Limb (tissue), 2 donors: ENCODE measurements around the gene MMP7.

ENCODE experiments used
- DNase-seq, 2 donors: peaks; one replicate each; pipeline ENCODE4 v3.0.0-alpha.2; 2016; ENCODE audit errors: extremely low spot score in 2 of 2

The MMP7 gene, protein sequence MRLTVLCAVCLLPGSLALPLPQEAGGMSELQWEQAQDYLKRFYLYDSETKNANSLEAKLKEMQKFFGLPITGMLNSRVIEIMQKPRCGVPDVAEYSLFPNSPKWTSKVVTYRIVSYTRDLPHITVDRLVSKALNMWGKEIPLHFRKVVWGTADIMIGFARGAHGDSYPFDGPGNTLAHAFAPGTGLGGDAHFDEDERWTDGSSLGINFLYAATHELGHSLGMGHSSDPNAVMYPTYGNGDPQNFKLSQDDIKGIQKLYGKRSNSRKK

DNA sequence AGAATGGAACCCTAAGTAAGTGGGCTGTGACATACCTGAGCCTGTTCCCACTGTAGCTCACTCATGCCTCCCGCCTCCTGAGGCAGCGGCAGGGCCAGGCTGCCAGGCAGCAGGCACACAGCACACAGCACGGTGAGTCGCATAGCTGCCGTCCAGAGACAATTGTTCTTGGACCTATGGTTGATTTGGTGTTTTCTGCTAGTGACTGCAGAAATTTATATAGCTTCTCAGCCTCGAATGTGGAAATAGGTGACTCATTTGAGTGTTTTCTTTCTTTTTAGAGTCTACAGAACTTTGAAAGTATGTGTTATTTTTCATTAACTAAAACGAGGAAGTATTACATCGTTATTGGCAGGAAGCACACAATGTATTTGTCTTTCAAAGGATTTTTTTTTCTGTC lies at the start of gene MMP7:
TSS of gene MMP7 (minus strand) at position 190 of the 400 bp plus-strand sequence. CDS start at position 143, 47 bp downstream.
- DNase-seq, result no peak

DNA sequence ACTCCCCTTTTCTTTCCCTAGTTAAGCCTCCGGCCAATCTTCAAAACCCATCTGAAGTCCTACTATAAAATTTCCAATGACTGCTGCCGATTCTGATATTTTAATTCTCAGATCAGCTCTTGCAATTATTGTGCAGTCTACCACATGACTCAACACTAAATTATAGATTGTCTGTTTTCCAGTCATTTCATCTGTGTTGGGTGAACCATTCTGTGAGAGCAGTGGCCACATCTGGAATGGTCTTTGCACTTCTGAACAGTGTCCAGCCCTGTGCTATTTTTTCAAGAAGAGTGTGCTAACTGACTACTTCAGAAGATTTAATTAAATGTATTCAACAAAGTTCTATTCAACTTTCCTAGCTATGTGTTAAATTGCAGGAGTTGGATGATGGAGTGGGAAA lies 47.2 kb upstream of the MMP7 start:
- DNase-seq, result no peak

DNA sequence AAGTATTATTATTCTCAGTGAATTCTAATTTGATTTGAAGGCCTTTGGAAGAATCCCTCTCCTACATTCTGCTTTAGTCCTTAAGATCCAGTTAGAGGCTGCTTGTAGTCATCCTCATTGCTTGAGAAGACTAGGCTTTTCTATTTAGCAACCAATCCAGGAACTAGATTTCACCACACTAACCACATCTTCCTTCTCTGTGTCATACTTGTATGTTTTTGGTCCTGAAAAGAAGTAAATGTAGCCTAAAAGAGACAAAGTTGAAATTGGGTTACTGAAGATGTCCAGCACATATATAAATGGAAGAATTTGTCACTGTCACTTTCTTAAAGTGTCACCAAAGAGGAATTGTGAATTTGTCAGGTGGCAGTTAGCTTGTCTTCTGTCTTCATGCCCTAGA lies 46.6 kb upstream of the MMP7 start:
- DNase-seq, result no peak

DNA sequence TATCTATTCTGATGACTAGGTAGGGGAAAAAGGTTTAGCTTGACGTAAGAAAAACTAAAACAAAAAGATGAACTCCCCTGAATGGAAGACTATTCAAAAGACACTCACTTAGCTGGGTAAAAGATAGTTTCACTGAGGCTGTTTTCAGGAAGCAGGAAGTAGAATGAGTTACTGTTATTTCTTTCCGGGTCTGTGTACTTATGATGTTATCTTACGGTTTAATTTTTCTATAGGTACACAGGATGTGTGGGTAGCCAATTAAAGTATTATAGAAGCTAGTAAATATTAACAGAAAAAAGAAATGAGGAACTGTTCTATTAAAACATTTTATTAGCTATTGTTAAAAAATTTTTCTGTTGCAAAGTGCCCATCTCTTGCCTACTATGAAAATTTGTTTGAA lies 45.8 kb upstream of the MMP7 start:
- no peak for DNase-seq

DNA sequence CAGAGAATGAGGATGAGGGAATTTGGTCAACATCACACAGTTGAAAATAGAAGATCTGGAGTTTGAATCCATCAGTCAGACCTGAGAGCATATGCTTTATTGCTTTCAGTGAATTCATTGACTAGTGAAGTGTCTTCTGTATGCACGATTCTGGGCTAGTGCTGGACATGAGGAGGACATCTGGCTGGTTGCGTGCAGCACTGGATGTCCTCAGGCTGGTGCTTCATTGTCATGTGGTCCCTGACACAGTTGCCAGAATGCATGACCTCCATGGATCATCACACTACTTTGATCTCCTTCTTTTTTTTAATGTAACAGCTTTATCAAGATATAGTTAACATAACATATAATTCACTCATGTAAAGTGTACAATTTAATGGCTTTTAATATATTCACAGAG lies 44.5 kb upstream of the MMP7 start:
- DNase-seq, result no peak

DNA sequence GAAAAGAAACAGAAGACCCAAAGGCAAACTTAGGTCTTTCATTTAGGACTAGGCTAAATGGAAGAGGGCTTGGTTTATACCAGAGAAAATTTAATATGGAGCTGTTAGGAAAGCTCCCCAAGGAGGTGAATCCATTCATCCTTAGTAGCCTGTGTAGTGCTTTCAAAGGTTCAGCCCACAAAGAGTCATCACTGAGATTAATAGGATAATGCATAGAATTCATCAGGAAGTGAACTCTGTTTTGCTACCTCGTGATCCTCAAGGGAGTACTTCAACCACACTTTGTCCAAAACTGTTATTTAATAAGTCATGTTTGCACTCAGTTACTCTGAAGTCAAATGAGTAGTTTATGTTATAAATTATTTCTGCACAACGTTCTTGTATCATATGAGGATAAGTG lies 43.3 kb upstream of the MMP7 start:
- DNase-seq, result no peak

DNA sequence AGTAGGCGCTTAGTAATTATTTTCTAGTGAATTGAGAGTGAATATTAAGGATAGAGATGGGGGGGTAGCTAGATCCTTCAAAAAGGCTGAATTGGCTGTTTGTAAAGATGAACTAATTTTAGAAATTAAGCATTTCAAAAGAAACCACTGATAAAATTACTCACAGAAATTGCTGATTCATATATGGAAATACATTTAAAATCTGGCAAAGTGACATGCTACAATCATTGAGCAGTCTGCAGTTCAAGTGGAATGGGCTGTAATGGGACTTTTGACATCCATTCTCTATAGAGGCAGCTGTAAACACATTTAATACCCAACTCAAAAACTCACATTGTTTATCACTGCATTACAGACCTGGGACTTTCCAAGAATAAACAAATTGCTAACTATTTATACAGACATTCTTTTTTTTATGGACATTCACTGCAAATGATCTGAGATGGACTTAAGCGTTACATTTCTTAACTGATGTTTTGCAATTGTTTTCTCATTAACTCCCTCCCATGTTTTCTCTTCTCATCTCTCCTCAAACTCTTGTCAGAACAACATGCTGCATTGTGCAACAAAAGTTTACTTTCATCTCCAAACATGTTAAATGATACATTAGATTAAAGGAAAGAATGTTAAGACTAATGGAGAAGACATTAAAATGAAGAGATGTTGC lies 42.1 kb upstream of the MMP7 start:
- DNase-seq, result no peak

DNA sequence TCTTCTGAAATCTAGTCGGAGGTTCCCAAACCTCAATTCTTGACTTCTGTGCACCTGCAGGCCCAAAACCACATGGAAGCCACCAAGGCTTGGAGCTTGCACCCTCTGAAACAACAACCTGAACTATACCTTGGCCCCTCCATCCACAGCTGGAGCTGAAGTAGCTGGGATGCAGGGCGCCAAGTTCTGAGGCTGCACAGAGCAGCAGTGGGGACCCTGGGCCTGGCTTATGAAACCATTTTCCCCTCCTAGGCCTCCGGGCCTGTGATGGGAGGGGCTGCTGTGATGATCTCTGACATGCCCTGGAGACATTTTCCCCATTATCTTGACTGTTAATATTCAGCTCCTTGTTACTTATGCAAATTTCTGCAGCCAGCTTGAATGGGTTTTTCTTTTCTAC lies 38.3 kb upstream of the MMP7 start:
- DNase-seq, result no peak

DNA sequence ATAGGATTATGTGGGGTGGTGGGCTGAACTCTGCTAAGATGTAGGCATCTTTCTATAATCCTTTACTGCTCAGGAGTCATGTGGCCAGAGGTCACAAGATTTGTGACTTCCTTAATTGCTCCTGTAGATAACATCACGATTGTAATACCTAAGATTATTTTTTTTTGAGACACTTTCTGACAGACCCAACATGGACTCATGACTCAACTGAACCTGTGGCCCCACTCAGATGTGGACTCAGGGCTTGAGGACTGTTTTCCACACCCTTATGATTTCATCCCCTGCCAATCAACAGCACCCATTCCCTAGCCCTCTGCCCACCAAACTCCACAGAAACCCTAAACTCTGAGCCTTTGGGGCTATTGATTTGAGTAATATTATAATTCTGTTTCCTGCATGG lies 35.6 kb upstream of the MMP7 start:
- no peak for DNase-seq

DNA sequence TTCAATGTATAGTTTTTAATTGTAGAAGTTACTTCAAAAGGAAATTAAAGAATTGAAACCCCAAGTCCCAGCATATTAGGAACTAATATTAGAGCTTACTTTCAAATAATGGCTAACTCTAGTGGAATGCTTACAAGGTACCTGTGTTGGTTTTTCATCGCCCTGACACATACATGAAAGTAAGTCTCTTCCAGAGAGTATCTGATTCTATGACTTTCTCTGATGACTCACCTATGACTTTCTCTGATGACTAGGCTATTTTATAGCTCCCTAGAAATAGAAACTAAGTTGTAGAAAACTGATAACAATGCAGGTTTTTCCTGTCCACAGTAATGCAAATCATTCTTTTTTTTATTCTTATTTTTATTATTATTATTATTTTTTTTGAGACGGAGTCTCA lies 33.6 kb upstream of the MMP7 start:
- DNase-seq, result no peak

DNA sequence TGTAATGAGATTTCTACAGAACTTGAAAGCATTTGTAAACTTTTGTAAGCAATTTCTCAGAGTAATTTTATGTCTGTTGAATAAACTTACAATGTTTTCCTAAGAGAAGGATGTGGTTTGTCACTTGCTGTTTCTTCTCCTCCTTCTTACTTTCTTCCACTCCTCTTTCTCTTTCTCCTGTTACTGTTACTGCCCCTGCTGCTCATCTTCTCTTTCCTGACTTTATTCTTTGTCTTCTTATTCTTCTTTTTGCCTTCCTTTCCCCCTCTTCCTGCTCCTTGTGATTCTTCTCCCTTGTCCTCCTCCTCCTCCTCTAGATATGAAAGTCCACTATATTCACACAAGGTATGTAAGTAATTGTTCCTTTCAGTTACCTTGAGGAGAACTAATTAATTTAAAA lies 31.1 kb upstream of the MMP7 start:
- no peak for DNase-seq

DNA sequence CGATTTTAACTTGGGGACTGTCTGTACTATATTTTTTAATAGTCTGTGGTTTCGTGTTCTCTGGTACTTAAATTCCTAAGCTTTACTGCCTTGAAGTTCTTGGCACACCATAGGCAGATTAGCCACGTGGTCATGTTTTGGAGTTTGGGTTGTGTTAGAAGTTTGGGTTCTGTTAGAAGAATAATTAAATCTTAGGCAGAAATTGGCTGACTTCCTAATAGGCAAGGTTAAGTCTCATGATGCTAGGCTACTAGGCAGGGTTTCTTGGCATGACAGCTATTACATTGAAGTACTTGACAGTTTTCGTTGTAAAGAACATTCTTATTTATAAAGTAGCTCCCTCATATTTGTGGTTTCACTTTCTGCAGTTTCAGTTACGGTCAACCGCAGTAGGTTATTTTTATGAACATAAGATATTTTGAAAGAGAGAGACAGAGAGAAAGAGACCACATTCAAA lies 30.0 kb upstream of the MMP7 start:
- DNase-seq, result peak in 1 of 2 donors; percentile 51

DNA sequence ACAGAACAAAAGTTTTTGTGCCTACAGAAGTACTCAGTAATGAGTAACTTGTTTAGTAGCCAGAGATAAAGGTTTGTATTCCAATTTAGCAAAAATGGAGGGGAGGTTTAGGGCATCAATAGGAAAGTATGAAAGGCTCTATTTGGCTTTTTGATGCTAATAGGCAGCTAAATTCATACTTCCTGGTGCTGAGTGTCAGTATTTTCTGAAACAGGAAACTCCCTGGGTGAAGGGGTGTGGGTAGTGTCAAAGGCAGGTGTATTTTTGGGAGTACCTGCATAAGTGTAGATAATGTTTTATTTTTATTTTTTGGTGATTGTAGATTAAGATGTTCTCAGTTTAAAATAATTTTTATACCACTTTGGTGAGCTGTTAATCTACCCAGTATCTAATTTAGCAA lies 29.3 kb upstream of the MMP7 start:
- no peak for DNase-seq

DNA sequence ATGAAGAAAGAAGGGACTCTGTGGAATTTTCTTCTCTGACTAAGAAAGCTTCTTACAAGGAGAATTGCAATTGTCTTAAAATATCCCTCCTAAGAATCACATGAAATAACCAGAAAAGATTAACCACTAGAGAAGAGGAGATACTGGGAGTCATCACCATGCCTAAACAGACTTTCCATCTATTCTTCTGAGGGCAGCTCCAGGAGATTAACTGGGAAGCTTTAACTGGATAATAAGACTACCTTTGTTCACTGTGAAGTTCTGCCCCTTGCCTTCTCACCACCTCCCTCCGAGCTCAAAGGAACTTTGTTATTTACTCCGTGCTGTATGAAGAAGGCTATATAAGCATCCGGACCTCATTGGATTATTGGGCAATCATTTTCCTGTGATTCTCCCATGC lies 24.5 kb upstream of the MMP7 start:
- DNase-seq, result no peak

DNA sequence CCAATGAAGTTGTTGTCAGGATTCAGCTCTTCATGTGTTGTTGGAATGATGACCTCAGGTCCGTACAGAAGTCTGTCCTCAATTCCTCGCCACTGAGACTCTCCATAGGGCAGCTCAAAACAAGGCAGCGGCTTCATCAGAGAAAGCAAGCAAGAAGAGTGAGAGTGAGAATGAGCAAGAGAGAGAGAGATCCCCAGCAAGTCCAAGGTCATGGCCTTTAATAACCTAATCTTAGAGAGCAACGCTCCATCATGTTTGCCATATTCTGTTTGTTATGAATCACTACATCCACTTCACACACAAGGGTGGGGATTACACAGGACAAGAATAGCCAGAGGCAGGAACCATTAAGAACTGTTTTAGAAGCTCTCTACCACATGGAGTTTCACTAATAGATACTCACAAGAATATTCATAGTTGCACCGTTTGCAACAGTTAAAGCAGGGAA lies 23.3 kb upstream of the MMP7 start:
- no peak for DNase-seq

DNA sequence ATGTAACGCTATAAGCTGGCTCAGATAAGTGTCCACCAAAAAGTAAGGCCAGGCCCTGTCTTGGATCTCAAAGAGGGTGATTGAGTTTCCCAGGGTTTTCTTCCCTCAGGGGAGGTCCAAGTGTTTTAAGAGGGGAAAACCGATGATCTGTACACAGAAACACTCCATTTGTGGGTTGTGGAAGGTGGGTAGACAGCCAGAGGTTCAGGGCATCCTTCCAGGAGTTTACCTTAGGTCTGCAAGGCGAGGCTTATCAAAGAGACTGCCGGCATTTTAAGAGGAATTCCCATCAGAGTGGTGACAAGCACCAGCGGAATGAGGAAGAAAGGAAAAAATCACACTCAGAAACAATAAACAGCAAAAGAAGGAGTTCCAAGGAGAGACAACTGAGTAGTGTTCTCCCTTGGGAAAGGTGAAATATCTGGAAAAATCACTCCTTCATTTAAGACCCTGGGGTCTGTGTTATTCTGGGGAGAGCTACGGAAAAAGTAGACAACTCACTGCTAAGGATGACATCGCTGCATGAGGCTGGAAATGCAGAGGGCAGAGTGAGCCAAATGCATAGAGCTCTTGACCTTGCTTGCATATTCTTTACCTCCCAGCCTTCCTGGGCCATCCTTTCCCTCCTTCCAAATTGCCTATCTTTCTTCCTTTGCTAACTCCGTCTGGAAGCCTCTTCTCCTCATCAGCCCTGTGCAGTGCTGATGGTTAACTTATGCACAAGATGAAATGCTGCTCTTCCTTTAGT lies 22.1 kb upstream of the MMP7 start:
- DNase-seq, result no peak

DNA sequence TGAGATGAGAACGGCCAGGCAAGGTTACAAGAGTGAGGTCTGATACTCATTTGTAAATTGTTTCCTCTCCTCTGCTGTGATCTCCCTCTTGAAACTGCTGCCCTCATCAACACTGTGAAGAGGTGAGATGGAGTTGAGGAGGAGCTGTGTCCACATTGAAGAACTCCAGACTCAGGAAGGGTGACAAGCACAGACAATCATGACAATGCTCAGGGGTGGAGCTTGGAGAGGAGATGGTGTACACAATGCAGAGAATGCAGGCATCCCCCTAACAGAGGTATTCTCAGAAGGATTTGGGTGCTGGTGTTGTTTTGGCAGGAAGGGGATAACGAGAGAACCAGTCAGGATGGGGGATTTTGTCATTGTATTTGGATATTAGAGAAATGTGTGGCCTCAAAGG lies 21.5 kb upstream of the MMP7 start:
- DNase-seq, result no peak

DNA sequence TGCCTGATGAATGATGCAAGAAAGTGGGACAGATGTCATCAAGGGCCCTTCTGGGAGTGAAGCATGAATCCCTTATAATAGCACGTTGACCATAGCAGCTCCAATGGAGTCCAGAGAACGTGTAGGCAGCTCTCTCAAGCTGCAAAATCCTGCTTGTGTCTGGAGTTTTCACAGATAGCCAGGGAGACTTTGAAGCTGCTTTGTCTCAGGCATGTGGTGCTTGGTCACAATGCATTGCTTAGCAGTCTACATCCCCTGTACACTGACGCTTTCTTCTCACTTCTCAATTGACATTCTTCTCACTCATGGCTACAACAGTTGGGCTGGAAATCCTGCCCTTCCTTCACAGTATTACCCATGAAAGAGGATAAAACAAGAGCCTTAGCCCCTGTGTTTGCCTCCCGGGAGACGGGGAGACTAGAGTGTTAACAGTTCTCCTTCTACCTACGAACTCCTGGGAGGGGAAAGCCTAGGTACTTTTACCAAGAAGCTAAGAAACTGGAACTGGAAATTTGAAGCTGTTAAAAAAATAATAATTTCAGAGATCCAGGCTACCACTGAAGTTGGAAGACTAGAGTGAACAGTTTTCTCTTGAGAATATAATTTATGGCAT lies 20.7 kb upstream of the MMP7 start:
- DNase-seq, result no peak

DNA sequence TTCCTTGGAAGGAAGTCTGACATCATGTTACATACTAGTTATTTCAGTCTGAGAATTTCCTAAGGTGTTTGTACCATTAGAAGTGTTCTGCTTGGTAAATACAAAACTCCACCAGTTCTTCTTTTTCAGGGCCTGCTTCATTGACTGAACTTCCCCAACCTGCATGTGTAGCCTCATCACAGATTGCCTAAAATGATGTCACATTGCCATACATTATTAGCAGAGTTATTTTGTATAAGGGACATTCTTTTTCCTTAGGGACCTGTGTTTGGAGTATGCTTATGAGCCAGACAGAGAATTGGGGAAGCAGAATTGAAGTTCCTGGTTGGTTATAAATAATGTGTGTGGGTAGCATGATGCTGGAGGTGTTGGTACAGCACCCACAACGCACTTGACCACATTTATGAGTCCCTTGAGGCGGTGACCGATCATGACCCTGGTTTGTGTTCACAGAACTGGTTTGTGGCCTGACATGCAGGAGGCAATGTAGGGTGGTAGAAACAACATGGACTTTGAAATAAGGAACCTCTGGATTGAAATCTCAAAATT lies 16.4 kb upstream of the MMP7 start:
- no peak for DNase-seq

DNA sequence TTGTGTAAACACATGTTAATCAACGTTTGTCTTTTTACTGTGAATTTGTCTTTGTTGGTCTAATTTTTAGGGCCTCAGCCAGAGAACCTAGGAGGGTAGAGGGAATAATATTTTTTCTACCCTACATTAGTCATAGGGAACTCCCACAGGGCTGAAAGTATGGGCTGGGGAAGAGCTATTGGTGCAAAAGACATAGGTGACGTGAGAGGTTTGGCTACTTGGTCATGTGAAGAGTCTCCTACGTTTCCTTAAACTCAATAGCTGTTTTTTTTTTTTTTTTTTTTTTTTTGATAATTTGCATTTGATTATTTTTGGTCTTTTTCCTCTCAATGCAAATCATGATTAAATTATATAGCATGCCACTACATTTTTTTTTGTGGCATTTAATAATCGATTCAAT lies 15.9 kb upstream of the MMP7 start:
- no peak for DNase-seq

DNA sequence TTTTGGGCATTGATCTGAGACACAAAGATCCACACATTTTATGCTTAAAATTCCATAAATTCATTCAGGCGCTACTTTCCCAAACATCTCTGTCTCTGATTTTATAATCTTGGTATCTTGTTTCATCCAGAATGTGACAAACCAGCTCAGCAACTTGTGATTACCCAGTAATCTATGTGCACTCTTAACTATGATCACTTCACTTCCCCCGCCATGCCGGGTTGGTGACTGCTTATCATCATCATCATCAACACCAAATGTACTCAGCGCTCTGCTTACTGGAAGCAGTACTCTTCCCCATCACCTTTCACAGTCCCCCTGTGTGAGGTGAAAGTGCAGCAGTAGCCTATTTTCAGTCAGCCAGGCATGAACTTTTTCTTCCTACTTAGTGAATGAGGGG lies 15.2 kb upstream of the MMP7 start:
- DNase-seq, result no peak

DNA sequence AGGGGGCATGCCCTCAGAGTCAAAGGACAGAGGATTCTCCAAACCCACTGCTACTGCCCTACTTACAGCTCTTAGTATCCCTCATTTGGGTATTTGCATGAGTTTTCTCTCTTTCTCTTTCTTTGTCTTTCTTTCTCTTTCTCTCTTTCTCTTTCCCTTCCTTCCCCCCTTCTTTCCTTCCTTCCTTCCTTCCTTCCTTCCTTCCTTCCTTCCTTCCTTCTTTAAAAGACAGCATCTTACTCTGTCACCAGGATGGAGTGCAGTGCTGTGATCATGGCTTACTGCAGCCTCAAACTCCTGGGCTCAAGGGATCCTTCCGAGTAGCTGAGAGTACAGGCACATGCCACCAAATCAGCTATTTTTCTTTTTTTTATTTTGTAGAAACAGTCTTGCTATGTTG lies 14.0 kb upstream of the MMP7 start:
- DNase-seq, result no peak
